GM12878 (cell line): ENCODE measurements around the gene OR7A17. TPM values are rescaled to one million over a fixed set of nuclear protein-coding genes. Genes with fewer than 3 reads are reported as not detected.

Experiments used
- ATAC-seq: fragments of 200-7000 bp; cut with Tn5 transposase; 3 replicates; pipeline ENCODE4 v1.9.1; 2020; ENCODE audit warnings: mild to moderate bottlenecking, moderate library complexity
- BruUV-seq: library from RNA; stranded (reverse); fragments of 400-500 nt; replicated peaks from 2 replicates; lab custom pipeline; 2021; lab: Mats Ljungman, UMichigan
- CTCF ChIA-PET: fragments of 300-600 bp; sonication (Branson Sonifier 250); formaldehyde crosslinking; extraction: SDS; loops from one replicate; lab custom pipeline; 2021; ENCODE audit warnings: inconsistent platforms; lab: Yijun Ruan, JAX
- POLR2A ChIA-PET: fragments of 350-600 bp; formaldehyde crosslinking; extraction: SDS; loops from one replicate; lab custom pipeline; 2021; ENCODE audit warnings: inconsistent platforms; lab: Charles Lee
- RAD21 ChIA-PET: fragments of 300-600 bp; sonication (Branson Sonifier 250); formaldehyde crosslinking; loops from one replicate; lab custom pipeline; 2023; ENCODE audit warnings: antibody characterized with exemption; ENCODE audit not compliant: unreplicated experiment; lab: Charles Lee
- SMC1A ChIA-PET: fragments of 300-600 bp; sonication (Branson Sonifier 250); formaldehyde crosslinking; loops from one replicate; lab custom pipeline; 2023; ENCODE audit not compliant: unreplicated experiment, uncharacterized antibody; lab: Charles Lee
- DNase-seq: peaks from one replicate; pipeline ENCODE4 v3.0.0-alpha.2; 2011; ENCODE audit warnings: low read depth, low spot score
- FAIRE-seq: peaks from 3 replicates; lab custom pipeline; 2011; peaks lifted over from hg19 to GRCh38; lab: Jason Lieb, UNC
- H2AFZ ChIP-seq: 2 replicates; pipeline ENCODE4 v1.6.0; 2011; ENCODE audit warnings: low read depth, low read length, control low read depth; ENCODE audit not compliant: control insufficient read depth
- H3K27ac ChIP-seq: 2 replicates; pipeline ENCODE4 v1.5.1; 2011; ENCODE audit warnings: control low read depth; ENCODE audit not compliant: control insufficient read depth, insufficient read depth
- H3K27me3 ChIP-seq, 2 experiments: replicated peaks in 1 of 2; 2 replicates each; pipeline versions ENCODE4 v1.6.0 to v1.6.1; 2011; ENCODE audit warnings: low read length in 1 of 2; ENCODE audit not compliant: control insufficient read depth in 2 of 2, insufficient read depth in 2 of 2
- H3K36me3 ChIP-seq, 2 experiments: 2 replicates each; pipeline ENCODE4 v1.5.1; 2011; ENCODE audit warnings: low read length in 1 of 2; ENCODE audit not compliant: control insufficient read depth in 2 of 2, insufficient read depth in 2 of 2
- H3K4me1 ChIP-seq: 2 replicates; pipeline ENCODE4 v1.6.1; 2011; ENCODE audit warnings: mild to moderate bottlenecking, low read length, moderate library complexity, mixed read lengths; ENCODE audit not compliant: control insufficient read depth, insufficient read depth
- H3K4me2 ChIP-seq: 2 replicates; pipeline ENCODE4 v1.6.0; 2011; ENCODE audit warnings: control low read depth; ENCODE audit not compliant: control insufficient read depth, insufficient read depth
- H3K4me3 ChIP-seq: fragments of 200-600 bp; sonication (generic); 2 replicates; pipeline ENCODE4 v1.5.1; 2016
- H3K79me2 ChIP-seq: 2 replicates; pipeline ENCODE4 v1.6.0; 2011; ENCODE audit warnings: low read length; ENCODE audit not compliant: control insufficient read depth, insufficient read depth
- H3K9ac ChIP-seq: 2 replicates; pipeline ENCODE4 v1.8.0; 2011; ENCODE audit warnings: low read length, control low read depth, mixed read lengths; ENCODE audit not compliant: control insufficient read depth, insufficient read depth
- H3K9me3 ChIP-seq: replicated peaks from 3 replicates; pipeline ENCODE4 v1.5.1; 2011; ENCODE audit warnings: mild to moderate bottlenecking, low read length; ENCODE audit not compliant: control insufficient read depth, insufficient read depth
- H4K20me1 ChIP-seq: 2 replicates; pipeline ENCODE4 v1.6.0; 2011; ENCODE audit not compliant: control insufficient read depth, insufficient read depth
- BHLHE40 ChIP-seq, 2 experiments: fragments of 450-650 bp in 1 of 2; IDR thresholded peaks; 2 replicates each; pipeline ENCODE4 v1.6.1; 2011 to 2017; ENCODE audit warnings: low read depth in 2 of 2, borderline replicate concordance in 1 of 2, improper control_type of control experiment in 1 of 2, low read length in 1 of 2, mild to moderate bottlenecking in 1 of 2
- GATAD2B ChIP-seq: fragments of 450-650 bp; conservative IDR thresholded peaks from 2 replicates; pipeline ENCODE4 v1.6.1; 2017; ENCODE audit warnings: low read depth, mild to moderate bottlenecking, moderate library complexity
- HDGF ChIP-seq: fragments of 450-650 bp; IDR thresholded peaks from 2 replicates; pipeline ENCODE4 v1.6.1; 2016; ENCODE audit warnings: antibody characterized with exemption
- IKZF1 ChIP-seq: fragments of 450-650 bp; conservative IDR thresholded peaks from 2 replicates; pipeline ENCODE4 v1.6.1; 2017; ENCODE audit warnings: antibody characterized with exemption, mild to moderate bottlenecking
- IKZF2 ChIP-seq, 2 experiments: fragments of 450-650 bp; IDR thresholded peaks; 2 replicates each; pipeline ENCODE4 v1.6.1; 2017; ENCODE audit warnings: mild to moderate bottlenecking in 2 of 2, moderate library complexity in 2 of 2
- KDM1A ChIP-seq: fragments of 200-600 bp; sonication (generic); IDR thresholded peaks from 2 replicates; pipeline ENCODE4 v1.6.1; 2016; ENCODE audit warnings: borderline replicate concordance
- NBN ChIP-seq: fragments of 450-650 bp; IDR thresholded peaks from 2 replicates; pipeline ENCODE4 v1.6.1; 2016
- NRF1 ChIP-seq: conservative IDR thresholded peaks from 2 replicates; pipeline ENCODE4 v1.6.1; 2011; ENCODE audit warnings: mild to moderate bottlenecking, low read depth, low read length, improper control_type of control experiment
- PAX5 ChIP-seq: IDR thresholded peaks from 2 replicates; pipeline ENCODE4 v1.6.1; 2011; ENCODE audit warnings: low read depth, low read length, borderline replicate concordance
- TCF3 ChIP-seq: IDR thresholded peaks from 2 replicates; pipeline ENCODE4 v1.6.1; 2012; ENCODE audit warnings: low read depth, mild to moderate bottlenecking, low read length, borderline replicate concordance; ENCODE audit not compliant: insufficient read depth
- ZNF207 ChIP-seq: fragments of 450-650 bp; IDR thresholded peaks from 2 replicates; pipeline ENCODE4 v1.6.1; 2014; ENCODE audit warnings: antibody characterized with exemption, mild to moderate bottlenecking, borderline replicate concordance
- WGBS: methylation state at CpG from one replicate; pipeline ENCODE4 v1.1.6; 2016; ENCODE audit warnings: low lambda C conversion rate; ENCODE audit not compliant: insufficient replicate concordance, insufficient coverage; ENCODE audit errors: missing lambda C conversion rate; 5-methylcytosine and 5-hydroxymethylcytosine counted together
- in situ Hi-C: fragments of 300-500 bp; cut with MboI; formaldehyde crosslinking; loops from 9 replicates; pipeline ENCODE4 v1.14.3; 2018; ENCODE audit warnings: mixed read lengths
- intact Hi-C: fragments of 100-400 bp; cut with micrococcal nuclease; formaldehyde crosslinking; loops from one replicate; pipeline ENCODE4 v1.14.2; 2022; ENCODE audit not compliant: unreplicated experiment
- polyA plus RNA-seq, 11 experiments: library from polyadenylated mRNA; depleted of rRNA in 4 of 11; unstranded in 6 of 11; stranded (reverse) in 5 of 11; fragments of >200 nt; fragmentation: Nextera tagmentation in 4 of 11; fragmentation: Illumina TruSeq in 1 of 11; extraction: Ambion mirVana in 4 of 11; extraction: Trizol in 1 of 11; gene quantifications; 1 replicate in 1 of 11; 2 replicates in 10 of 11; pipeline versions ENCODE4 v1.2.1 to v1.2.3, GENCODE V29; 2011 to 2016; ENCODE audit warnings: inconsistent platforms in 2 of 11, missing spikeins in 2 of 11, low read depth in 1 of 11
- total RNA-seq, 4 experiments: library from RNA; depleted of rRNA in 3 of 4; stranded (reverse); fragments of >200 nt in 3 of 4; fragmentation: Illumina TruSeq in 1 of 4; extraction: Trizol in 1 of 4; gene quantifications; 2 replicates each; pipeline versions ENCODE4 v1.2.1 to v1.2.3, GENCODE V29; 2013 to 2021
- TF ChIP-seq, protein P1 (sequence below): fragments of 450-650 bp; IDR thresholded peaks from 2 replicates; pipeline ENCODE4 v1.6.1; 2018; ENCODE audit warnings: borderline replicate concordance, mild to moderate bottlenecking; ENCODE audit not compliant: partially characterized antibody
- TF ChIP-seq, protein P2 (sequence below): fragments of 450-650 bp; IDR thresholded peaks from 2 replicates; pipeline ENCODE4 v1.6.1; 2017; ENCODE audit warnings: mild to moderate bottlenecking, moderate library complexity

The OR7A17 gene
- total and polyA plus RNA-seq, 10 of the 15 experiments (the other 5 are each of a cell fraction or from before 2014, with no cell fraction given) = not detected

DNA sequence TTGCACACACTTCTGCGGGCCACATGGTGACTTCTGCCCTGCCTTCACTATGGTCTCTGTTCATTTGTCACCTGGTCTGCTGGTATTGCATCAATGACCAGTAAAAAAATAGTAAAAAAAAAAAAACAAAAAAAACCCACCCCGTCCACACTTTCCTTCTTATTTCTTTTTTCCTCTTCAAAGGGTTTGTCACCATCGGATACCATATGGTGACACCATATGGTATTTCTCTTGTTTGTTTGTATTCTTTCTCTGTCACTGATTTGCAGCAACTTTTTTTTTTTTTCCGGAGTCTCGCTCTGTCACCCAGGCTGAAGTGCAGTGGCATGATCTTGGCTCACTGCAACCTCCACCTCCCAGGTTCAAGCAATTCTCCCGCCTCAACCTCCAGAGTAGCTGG, 29.2 kb upstream of the OR7A17 start:
- no TSS peak for BruUV-seq
- ATAC-seq = no peak
- POLR2A ChIA-PET = no interaction called here
- Histone ChIP-seq H3K9ac (no peak overlapping the region), H3K4me1 (no peaks in the 10 kb centered on the region), H3K4me2 (no peak overlapping the region), H2AFZ (no peak overlapping the region), H3K36me3 (no peaks in the 10 kb centered on the region), H3K27me3 (no peaks in the 10 kb centered on the region), H3K79me2 (no peaks in the 10 kb centered on the region), H4K20me1 (no peaks in the 10 kb centered on the region), H3K9me3 (no peaks in the 10 kb centered on the region; the same call in 2 of the 3 replicates), H3K27ac (no peak overlapping the region), H3K4me3 (no peak overlapping the region)
- SMC1A ChIA-PET = no interaction called here
- 66% methylated on average over 6 of the region's 6 CpGs for WGBS
- CTCF ChIA-PET = no interaction called here
- no peak for FAIRE-seq
- intact Hi-C loops (no loop called here), in situ Hi-C loops (no loop called here)
- no peak for TF ChIP-seq ZNF207
- TF ChIP-seq NRF1 = no peak
- no peak for TF ChIP-seq NBN
- TF ChIP-seq, protein P1, sequence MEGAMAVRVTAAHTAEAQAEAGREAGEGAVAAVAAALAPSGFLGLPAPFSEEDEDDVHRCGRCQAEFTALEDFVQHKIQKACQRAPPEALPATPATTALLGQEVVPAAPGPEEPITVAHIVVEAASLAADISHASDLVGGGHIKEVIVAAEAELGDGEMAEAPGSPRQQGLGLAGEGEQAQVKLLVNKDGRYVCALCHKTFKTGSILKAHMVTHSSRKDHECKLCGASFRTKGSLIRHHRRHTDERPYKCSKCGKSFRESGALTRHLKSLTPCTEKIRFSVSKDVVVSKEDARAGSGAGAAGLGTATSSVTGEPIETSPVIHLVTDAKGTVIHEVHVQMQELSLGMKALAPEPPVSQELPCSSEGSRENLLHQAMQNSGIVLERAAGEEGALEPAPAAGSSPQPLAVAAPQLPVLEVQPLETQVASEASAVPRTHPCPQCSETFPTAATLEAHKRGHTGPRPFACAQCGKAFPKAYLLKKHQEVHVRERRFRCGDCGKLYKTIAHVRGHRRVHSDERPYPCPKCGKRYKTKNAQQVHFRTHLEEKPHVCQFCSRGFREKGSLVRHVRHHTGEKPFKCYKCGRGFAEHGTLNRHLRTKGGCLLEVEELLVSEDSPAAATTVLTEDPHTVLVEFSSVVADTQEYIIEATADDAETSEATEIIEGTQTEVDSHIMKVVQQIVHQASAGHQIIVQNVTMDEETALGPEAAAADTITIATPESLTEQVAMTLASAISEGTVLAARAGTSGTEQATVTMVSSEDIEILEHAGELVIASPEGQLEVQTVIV = no peak
- RAD21 ChIA-PET = interaction anchor here (0.7 kb wide), 1 partner anchor 56 kb away, joined by 3 read pairs; no protein-coding TSS in a partner anchor
- no peak for DNase-seq

DNA sequence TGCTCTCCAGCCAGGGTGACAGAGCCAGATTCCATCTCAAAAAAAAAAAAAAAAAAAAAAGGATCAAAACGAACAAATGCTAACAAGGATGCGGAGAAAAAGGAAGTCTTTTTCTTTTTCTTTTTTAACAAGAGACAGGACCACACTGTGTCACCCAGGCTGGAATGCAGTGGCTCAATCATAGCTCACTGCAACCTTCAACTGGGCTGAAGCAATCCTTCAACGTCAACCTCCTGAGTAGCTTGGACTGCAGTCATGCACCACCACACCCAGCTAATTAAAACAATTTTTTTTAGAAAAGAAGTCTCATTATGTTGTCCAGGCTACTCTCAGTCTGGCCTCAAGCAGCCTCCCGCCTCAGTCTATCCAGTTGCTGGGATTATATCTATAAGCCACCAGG, 20.8 kb upstream of the OR7A17 start:
- ChIA-PET CTCF (interaction anchor here (1.1 kb wide), 1 partner anchor 220 kb away, joined by 4 read pairs; no protein-coding TSS in a partner anchor), SMC1A (no interaction called here)
- no peak for DNase-seq
- ATAC-seq = no peak
- no peak overlapping the region for H3K4me3 ChIP-seq
- TF ChIP-seq, protein P2, sequence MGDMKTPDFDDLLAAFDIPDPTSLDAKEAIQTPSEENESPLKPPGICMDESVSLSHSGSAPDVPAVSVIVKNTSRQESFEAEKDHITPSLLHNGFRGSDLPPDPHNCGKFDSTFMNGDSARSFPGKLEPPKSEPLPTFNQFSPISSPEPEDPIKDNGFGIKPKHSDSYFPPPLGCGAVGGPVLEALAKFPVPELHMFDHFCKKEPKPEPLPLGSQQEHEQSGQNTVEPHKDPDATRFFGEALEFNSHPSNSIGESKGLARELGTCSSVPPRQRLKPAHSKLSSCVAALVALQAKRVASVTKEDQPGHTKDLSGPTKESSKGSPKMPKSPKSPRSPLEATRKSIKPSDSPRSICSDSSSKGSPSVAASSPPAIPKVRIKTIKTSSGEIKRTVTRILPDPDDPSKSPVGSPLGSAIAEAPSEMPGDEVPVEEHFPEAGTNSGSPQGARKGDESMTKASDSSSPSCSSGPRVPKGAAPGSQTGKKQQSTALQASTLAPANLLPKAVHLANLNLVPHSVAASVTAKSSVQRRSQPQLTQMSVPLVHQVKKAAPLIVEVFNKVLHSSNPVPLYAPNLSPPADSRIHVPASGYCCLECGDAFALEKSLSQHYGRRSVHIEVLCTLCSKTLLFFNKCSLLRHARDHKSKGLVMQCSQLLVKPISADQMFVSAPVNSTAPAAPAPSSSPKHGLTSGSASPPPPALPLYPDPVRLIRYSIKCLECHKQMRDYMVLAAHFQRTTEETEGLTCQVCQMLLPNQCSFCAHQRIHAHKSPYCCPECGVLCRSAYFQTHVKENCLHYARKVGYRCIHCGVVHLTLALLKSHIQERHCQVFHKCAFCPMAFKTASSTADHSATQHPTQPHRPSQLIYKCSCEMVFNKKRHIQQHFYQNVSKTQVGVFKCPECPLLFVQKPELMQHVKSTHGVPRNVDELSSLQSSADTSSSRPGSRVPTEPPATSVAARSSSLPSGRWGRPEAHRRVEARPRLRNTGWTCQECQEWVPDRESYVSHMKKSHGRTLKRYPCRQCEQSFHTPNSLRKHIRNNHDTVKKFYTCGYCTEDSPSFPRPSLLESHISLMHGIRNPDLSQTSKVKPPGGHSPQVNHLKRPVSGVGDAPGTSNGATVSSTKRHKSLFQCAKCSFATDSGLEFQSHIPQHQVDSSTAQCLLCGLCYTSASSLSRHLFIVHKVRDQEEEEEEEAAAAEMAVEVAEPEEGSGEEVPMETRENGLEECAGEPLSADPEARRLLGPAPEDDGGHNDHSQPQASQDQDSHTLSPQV = no peak
- no peak for TF ChIP-seq IKZF1
- TF ChIP-seq GATAD2B = no peak
- TF ChIP-seq IKZF2 (IDR thresholded peaks at IDR 0.05) = no peak
- no peak for TF ChIP-seq BHLHE40 (IDR thresholded peaks at IDR 0.05; ENCODE audit: borderline replicate concordance in 1 of 2, low read depth in 2 of 2, low read length in 1 of 2)
- no peak for TF ChIP-seq HDGF
- no peak for TF ChIP-seq PAX5
- no peak for TF ChIP-seq KDM1A
- no peak for TF ChIP-seq TCF3
- TF ChIP-seq, all 136 proteins: peak for 0
- FAIRE-seq = no peak
- Histone ChIP-seq H3K27me3 (no peaks in the 10 kb centered on the region), H2AFZ (no peak overlapping the region), H3K9me3 (no peaks in the 10 kb centered on the region), H3K4me1 (no peaks in the 10 kb centered on the region), H3K36me3 (no peaks in the 10 kb centered on the region), H3K79me2 (no peaks in the 10 kb centered on the region), H3K4me2 (no peak overlapping the region), H3K27ac (no peak overlapping the region), H4K20me1 (no peaks in the 10 kb centered on the region), H3K9ac (no peak overlapping the region)
- no TSS peak for BruUV-seq
- intact Hi-C loops = no loop called here
- POLR2A ChIA-PET = no interaction called here
- 42% methylated on average over 4 of the region's 4 CpGs for WGBS
- RAD21 ChIA-PET = no interaction called here
- in situ Hi-C loops = no loop called here
